GM12801 (cell line): ENCODE results near the gene DOCK4.

Experiments used
- TF ChIP-seq, protein P1 (sequence below): IDR thresholded peaks from one replicate; pipeline ENCODE4 v1.5.1; 2011; ENCODE audit warnings: control low read depth; ENCODE audit not compliant: insufficient read length; ENCODE audit errors: extremely low read depth

Gene DOCK4

DNA sequence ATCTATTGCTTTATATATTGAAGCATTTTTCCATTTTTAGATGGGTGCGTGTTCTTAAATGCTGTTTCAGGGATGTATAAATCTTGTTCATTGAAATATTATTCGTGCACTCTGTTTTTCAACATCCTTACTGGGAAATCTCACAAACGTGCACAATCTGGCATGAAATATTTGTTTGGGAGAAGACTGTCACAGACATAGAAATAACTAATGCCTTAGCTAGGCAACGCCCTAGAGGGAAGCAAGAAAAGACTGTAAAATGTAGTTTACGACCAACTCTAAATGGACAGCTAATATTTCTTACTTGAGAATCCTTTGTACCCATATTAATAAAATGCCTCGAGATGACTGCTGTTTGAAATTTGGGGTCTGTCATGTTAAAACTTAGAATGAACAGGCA lies 8.9 kb downstream of the DOCK4 start:
- TF ChIP-seq, protein P1, sequence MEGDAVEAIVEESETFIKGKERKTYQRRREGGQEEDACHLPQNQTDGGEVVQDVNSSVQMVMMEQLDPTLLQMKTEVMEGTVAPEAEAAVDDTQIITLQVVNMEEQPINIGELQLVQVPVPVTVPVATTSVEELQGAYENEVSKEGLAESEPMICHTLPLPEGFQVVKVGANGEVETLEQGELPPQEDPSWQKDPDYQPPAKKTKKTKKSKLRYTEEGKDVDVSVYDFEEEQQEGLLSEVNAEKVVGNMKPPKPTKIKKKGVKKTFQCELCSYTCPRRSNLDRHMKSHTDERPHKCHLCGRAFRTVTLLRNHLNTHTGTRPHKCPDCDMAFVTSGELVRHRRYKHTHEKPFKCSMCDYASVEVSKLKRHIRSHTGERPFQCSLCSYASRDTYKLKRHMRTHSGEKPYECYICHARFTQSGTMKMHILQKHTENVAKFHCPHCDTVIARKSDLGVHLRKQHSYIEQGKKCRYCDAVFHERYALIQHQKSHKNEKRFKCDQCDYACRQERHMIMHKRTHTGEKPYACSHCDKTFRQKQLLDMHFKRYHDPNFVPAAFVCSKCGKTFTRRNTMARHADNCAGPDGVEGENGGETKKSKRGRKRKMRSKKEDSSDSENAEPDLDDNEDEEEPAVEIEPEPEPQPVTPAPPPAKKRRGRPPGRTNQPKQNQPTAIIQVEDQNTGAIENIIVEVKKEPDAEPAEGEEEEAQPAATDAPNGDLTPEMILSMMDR, result no peak

DNA sequence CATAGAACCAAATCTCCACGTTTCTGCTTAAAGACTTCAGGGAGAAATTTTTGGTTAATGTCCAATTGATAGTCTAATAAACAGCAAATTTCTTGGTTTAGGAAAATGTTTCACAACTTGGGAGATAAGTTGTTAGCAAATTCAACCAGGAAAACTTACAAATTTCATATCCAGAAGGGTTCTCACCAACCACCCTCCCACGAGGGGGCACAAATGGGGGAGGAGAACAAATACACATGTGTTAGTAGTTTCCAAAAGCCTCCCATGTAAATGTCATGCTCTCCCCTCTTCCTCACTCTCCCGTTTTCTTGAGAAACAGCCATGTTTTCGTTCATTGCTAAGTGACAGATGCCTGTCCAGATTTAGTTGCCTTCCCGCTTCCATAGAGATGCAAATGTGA lies 10.5 kb downstream of the DOCK4 start:
- TF ChIP-seq, protein P1, result no peak

- TF ChIP-seq, protein P1, result no peak
These were observed 12.2 kb downstream of the DOCK4 start for GRCh38 chr7:112193915-112194502.

- TF ChIP-seq, protein P1, result no peak
These were observed 13.7 kb downstream of the DOCK4 start for GRCh38 chr7:112192236-112193154.

DNA sequence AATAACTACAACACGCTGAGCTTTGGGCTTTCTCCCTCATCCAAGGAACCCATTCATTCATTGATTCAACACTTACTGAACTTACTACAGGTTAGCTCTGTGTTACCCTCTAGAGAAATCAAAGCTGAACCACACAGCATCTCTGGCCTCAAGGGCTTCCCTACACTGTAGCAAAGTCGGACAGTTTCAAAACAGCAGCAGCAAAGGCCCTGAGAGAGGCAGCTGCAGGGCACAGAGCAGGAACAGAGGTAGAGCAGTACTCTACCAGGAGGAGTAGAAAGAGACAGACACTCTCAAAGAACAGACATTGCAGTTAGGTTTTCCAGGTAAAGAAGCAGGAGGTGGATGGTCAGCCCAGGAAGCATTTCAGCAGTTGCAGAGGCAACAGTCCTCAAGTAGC lies 16.1 kb downstream of the DOCK4 start:
- TF ChIP-seq, protein P1, result no peak

DNA sequence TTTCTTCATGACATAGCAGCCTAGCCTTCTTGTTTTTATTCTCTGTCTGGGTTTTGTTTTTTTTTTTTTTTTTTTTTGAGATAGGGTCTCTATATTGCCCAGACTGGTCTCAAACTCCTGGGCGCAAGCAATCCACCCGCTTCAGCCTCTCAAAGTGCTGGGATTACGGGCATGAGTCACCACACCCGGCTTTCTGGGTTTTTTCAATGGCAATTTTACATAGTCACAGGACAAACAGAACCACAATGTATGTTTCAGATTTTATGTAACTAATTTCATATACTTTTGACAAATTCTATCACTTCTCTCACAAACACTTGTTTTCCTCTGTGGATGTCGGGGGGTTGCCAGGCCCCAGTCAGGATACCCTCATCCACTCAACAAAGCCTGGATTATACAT lies 16.5 kb downstream of the DOCK4 start:
- TF ChIP-seq, protein P1, result no peak

DNA sequence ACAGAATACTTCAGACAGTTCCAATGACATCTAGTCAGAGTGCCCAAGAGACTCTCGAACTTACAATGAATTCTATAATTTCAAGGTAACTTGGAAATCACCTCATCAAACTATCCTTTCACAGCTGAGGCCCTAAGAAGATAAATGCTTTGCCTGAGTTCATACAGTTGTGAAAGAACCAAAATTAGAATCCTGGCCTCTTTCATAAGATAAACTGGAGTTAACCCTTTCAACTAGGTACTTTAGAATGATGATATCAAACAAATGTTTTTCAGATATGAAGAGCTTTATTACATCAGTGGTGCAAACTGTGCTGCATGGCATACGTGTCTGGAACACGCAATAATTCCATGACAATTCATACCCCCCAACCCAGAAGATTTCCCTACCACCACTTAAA lies 17.9 kb downstream of the DOCK4 start:
- TF ChIP-seq, protein P1, result no peak
